Testis (tissue), 3 donors: Measurements from ENCODE around the gene HMG20B. TPM values are rescaled to one million over a fixed set of nuclear protein-coding genes. Genes with fewer than 3 reads are reported as not detected.
A peak's percentile ranks its signal among the peaks of the same experiment; 100 is the strongest.

Experiments used
- DNase-seq: peaks from one replicate; pipeline ENCODE4 v3.0.0-alpha.2; 2019
- H3K27ac ChIP-seq, 2 donors: fragments of 200-600 bp; sonication (generic); one replicate each; pipeline ENCODE4 v1.5.1; 2019
- H3K27me3 ChIP-seq: fragments of 200-600 bp; sonication (generic); one replicate; pipeline ENCODE4 v1.5.1; 2019
- H3K36me3 ChIP-seq: fragments of 200-600 bp; sonication (generic); one replicate; pipeline ENCODE4 v1.5.1; 2017; ENCODE audit warnings: low read depth; ENCODE audit errors: missing control alignments
- H3K4me1 ChIP-seq: fragments of 200-600 bp; sonication (generic); one replicate; pipeline ENCODE4 v1.5.1; 2019
- H3K4me3 ChIP-seq, 2 donors: fragments of 200-600 bp; sonication (generic); one replicate each; pipeline ENCODE4 v1.5.1; 2017 to 2019
- H3K9me3 ChIP-seq: fragments of 200-600 bp; sonication (generic); one replicate; pipeline ENCODE4 v1.5.1; 2017
- POLR2A ChIP-seq: fragments of 450-650 bp; IDR thresholded peaks from one replicate; pipeline ENCODE4 v1.6.1; 2017; ENCODE audit warnings: antibody characterized with exemption, mild to moderate bottlenecking, moderate library complexity
- WGBS, 2 donors: methylation state at CpG; one replicate each; pipeline ENCODE4 v1.1.5; 2018; 5-methylcytosine and 5-hydroxymethylcytosine counted together
- intact Hi-C: fragments of 100-400 bp; cut with DNase I; formaldehyde crosslinking; loops from one replicate; pipeline ENCODE4 v1.15.1; 2023; ENCODE audit warnings: low total_unique reads
- polyA plus RNA-seq: library from polyadenylated mRNA; stranded (reverse); fragments of 350-450 nt; fragmentation: Illumina TruSeq; extraction: RNeasy Lipid Tissue Mini Kit (QIAGEN cat#74804); gene quantifications from one replicate; pipeline ENCODE4 v1.2.3, GENCODE V29; 2014; ENCODE audit warnings: low read depth, low replicate concordance; ENCODE audit not compliant: insufficient read depth
- total RNA-seq, 2 donors: library from RNA; depleted of rRNA; stranded (reverse); fragments of >200 nt; gene quantifications; one replicate each; pipeline ENCODE4 v1.2.3, GENCODE V29; 2016
- TF ChIP-seq, protein P1 (sequence below), 3 experiments: fragments of 450-650 bp in 2 of 3; fragments of 200-600 bp in 1 of 3; sonication (generic) in 1 of 3; IDR thresholded peaks; one replicate each; pipeline ENCODE4 v1.5.1; 2016 to 2019; ENCODE audit warnings: antibody characterized with exemption in 3 of 3, mild to moderate bottlenecking in 2 of 3, moderate library complexity in 1 of 3

Gene HMG20B
- total and polyA plus RNA-seq, 3 donors from 2014 or later = 66.2 to 129 (median 108) TPM

GRCh38 chr19:3544742-3545668, 27.7 kb upstream of the HMG20B start:
- no peaks in the 10 kb centered on the region for H3K9me3 ChIP-seq
- H3K27ac ChIP-seq = no peak overlapping the region
- DNase-seq = peak; percentile 70
- H3K4me1 ChIP-seq = no peaks in the 10 kb centered on the region
- no peaks in the 10 kb centered on the region for H3K27me3 ChIP-seq
- no peak for TF ChIP-seq POLR2A
- TF ChIP-seq, protein P1, sequence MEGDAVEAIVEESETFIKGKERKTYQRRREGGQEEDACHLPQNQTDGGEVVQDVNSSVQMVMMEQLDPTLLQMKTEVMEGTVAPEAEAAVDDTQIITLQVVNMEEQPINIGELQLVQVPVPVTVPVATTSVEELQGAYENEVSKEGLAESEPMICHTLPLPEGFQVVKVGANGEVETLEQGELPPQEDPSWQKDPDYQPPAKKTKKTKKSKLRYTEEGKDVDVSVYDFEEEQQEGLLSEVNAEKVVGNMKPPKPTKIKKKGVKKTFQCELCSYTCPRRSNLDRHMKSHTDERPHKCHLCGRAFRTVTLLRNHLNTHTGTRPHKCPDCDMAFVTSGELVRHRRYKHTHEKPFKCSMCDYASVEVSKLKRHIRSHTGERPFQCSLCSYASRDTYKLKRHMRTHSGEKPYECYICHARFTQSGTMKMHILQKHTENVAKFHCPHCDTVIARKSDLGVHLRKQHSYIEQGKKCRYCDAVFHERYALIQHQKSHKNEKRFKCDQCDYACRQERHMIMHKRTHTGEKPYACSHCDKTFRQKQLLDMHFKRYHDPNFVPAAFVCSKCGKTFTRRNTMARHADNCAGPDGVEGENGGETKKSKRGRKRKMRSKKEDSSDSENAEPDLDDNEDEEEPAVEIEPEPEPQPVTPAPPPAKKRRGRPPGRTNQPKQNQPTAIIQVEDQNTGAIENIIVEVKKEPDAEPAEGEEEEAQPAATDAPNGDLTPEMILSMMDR (IDR thresholded peaks at IDR 0.05) = peak; percentile 78 to 89 (median 84)
- no peak overlapping the region for H3K4me3 ChIP-seq
- no peaks in the 10 kb centered on the region for H3K36me3 ChIP-seq
- 67 to 74% methylated on average over 16 to 30 of the region's 30 CpGs for WGBS, 2 donors
- intact Hi-C loops = no loop called here

GRCh38 chr19:3545669-3546034, 27.1 kb upstream of the HMG20B start:
- Histone ChIP-seq H3K36me3 (no peaks in the 10 kb centered on the region), H3K27me3 (no peaks in the 10 kb centered on the region), H3K4me1 (no peaks in the 10 kb centered on the region), H3K9me3 (no peaks in the 10 kb centered on the region), H3K27ac (no peak overlapping the region), H3K4me3 (no peak overlapping the region)
- 75 to 76% methylated on average over 10 of the region's 10 CpGs for WGBS, 2 donors
- intact Hi-C loops = no loop called here
- TF ChIP-seq POLR2A = no peak
- TF ChIP-seq, protein P1 (IDR thresholded peaks at IDR 0.05) = no peak
- DNase-seq = no peak

DNA sequence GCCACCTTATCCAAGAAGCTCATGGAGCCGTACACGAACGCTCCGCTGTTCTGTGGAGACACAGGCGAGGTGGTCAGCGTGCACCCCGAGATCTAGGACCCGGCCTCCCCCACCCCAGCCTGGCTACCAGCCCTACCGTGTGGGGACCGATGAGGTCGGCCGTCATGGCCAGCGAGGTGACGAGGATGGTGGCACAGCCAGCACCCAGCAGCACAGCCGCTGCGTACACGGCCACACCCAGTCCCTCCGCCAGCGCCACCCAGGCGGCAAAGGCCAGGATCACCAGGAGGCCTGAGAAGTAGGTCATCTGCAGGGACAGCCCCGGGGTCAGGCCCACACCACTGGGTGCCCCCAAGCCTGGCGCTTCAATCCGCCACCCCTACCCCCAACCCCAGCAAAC, 26.6 kb upstream of the HMG20B start:
- H3K36me3 ChIP-seq = no peaks in the 10 kb centered on the region
- no peaks in the 10 kb centered on the region for H3K27me3 ChIP-seq
- intact Hi-C loops = no loop called here
- WGBS, 2 donors = 94% methylated on average over 23 of the region's 23 CpGs; no CpG with 5 or more reads in 1 of the 2 donors
- H3K4me3 ChIP-seq = no peak overlapping the region
- H3K9me3 ChIP-seq = no peaks in the 10 kb centered on the region
- H3K27ac ChIP-seq = no peak overlapping the region
- H3K4me1 ChIP-seq = no peaks in the 10 kb centered on the region
- no peak for TF ChIP-seq POLR2A
- TF ChIP-seq, protein P1 (IDR thresholded peaks at IDR 0.05) = no peak
- no peak for DNase-seq

DNA sequence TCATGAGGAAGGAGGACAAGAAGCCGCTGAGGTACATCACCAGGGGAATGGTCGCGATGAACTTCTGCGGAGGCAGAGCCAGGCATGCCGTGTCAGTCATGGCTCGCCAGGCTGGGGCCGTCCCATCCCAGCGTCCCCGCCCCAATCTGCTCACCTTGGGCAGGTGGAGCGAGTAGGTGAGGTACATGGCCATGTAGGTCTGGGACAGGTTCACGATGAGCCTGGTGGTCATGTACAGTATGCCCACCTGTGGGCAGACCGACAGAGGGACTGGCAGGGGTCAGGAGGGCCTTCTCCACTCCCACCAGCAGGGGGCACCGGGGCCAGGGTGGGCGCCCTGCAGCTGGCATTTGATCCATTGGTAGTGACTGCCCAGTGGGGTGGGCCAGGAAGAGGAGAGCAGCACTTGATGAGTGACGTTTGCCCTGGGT, 25.4 kb upstream of the HMG20B start:
- Histone ChIP-seq H3K4me1 (no peaks in the 10 kb centered on the region), H3K27ac (no peak overlapping the region), H3K9me3 (no peaks in the 10 kb centered on the region), H3K4me3 (no peak overlapping the region), H3K27me3 (no peaks in the 10 kb centered on the region), H3K36me3 (no peaks in the 10 kb centered on the region)
- 90 to 94% methylated on average over 10 to 15 of the region's 15 CpGs for WGBS, 2 donors
- TF ChIP-seq, protein P1 (IDR thresholded peaks at IDR 0.05) = peak; percentile 10 to 38 (median 23)
- no peak for TF ChIP-seq POLR2A
- intact Hi-C loops = no loop called here
- no peak for DNase-seq
